Sigmoid colon (tissue), 7 donors: ENCODE data around the gene MUC5AC. TPM values are rescaled to one million over a fixed set of nuclear protein-coding genes. Genes with fewer than 3 reads are reported as not detected.

Experiments used
- DNase-seq: peaks from one replicate; pipeline ENCODE4 v3.0.0-alpha.2; 2019
- H3K27ac ChIP-seq, 4 donors: fragments of 200-600 bp; sonication (generic); one replicate each; pipeline ENCODE4 v1.5.1; 2016 to 2019; ENCODE audit warnings: mild to moderate bottlenecking in 1 of 4
- H3K27me3 ChIP-seq, 3 donors: fragments of 200-600 bp; sonication (generic); one replicate each; pipeline ENCODE4 v1.5.1; 2019; ENCODE audit warnings: mild to moderate bottlenecking in 1 of 3
- H3K36me3 ChIP-seq, 4 donors: fragments of 200-600 bp; sonication (generic); one replicate each; pipeline ENCODE4 v1.5.1; 2016 to 2019
- H3K4me1 ChIP-seq, 4 donors: fragments of 200-600 bp; sonication (generic); one replicate each; pipeline ENCODE4 v1.5.1; 2017 to 2019
- H3K4me3 ChIP-seq, 4 donors: fragments of 200-600 bp; sonication (generic); one replicate each; pipeline ENCODE4 v1.5.1; 2017 to 2019; ENCODE audit warnings: mild to moderate bottlenecking in 2 of 4, moderate library complexity in 1 of 4
- H3K9me3 ChIP-seq, 4 donors: fragments of 200-600 bp in 3 of 4; sonication (generic) in 3 of 4; one replicate each; pipeline versions ENCODE4 v1.5.1 to v1.6.1; 2013 to 2019
- EP300 ChIP-seq, 4 donors: sonication (generic); formaldehyde crosslinking; IDR thresholded peaks; one replicate each; pipeline ENCODE4 v1.6.1; 2017; ENCODE audit warnings: antibody characterized with exemption in 4 of 4
- POLR2A ChIP-seq, 2 donors: fragments of 450-650 bp; IDR thresholded peaks; one replicate each; pipeline ENCODE4 v1.6.1; 2016; ENCODE audit warnings: antibody characterized with exemption in 2 of 2, mild to moderate bottlenecking in 2 of 2, moderate library complexity in 2 of 2
- POLR2AphosphoS5 ChIP-seq, 4 donors: sonication (generic); formaldehyde crosslinking; IDR thresholded peaks; one replicate each; pipeline ENCODE4 v1.6.1; 2017; ENCODE audit warnings: antibody characterized with exemption in 4 of 4
- WGBS, 2 donors: extraction: QIAGEN DNeasy Blood & Tissue Kit; methylation state at CpG; one replicate each; pipeline ENCODE4 v1.1.7; 2013; 5-methylcytosine and 5-hydroxymethylcytosine counted together
- intact Hi-C: fragments of 100-400 bp; cut with DNase I; formaldehyde crosslinking; loops from one replicate; pipeline ENCODE4 v1.15.1; 2023
- polyA plus RNA-seq, 3 donors: library from polyadenylated mRNA; stranded (reverse); fragments of 200-250 nt; gene quantifications; one replicate each; pipeline ENCODE4 v1.2.3, GENCODE V29; 2013
- total RNA-seq, 4 donors: library from RNA; depleted of rRNA; stranded (reverse); fragments of >200 nt; gene quantifications; one replicate each; pipeline ENCODE4 v1.1.0, GENCODE V29; 2016
- TF ChIP-seq, protein P1 (sequence below), 4 experiments: fragments of 450-650 bp in 3 of 4; fragments of 200-600 bp in 1 of 4; IDR thresholded peaks; one replicate each; pipeline ENCODE4 v1.5.1; 2016 to 2019; ENCODE audit warnings: antibody characterized with exemption in 4 of 4, mild to moderate bottlenecking in 3 of 4, moderate library complexity in 2 of 4
- donor health status: healthy with polysubstance abuse.
- donor health status: Bipolar disorder and iron deficiency.
- donor health status: healthy.

Gene MUC5AC
- total and polyA plus RNA-seq, 7 donors = under 0.01 to 0.09 (median under 0.01) TPM; not detected in 4

DNA sequence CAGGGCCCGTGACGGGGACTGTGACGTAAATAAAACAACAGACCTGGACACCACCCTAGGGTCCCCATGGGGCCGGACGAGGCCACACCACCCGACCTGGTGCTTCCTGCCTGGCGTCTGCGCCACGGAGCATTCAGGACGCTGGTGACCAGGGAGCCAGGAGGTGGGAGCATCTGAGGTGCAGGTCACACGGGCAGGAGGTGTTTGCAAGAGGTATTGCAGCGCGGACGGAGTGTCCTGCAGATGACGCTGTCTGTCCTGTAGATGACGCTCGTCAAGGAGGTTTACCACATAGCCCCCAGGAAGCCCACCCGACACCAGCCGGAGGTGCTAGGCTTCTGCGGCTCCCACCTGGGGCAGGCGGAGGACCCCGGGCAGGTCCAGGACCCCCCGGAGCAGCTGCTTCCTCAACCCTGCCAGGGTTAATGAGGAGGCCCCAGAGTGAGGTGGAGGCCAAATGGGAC lies 64.1 kb downstream of the MUC5AC start:
- H3K27me3 ChIP-seq = peaks cover 7 to 84% (median 75%) of the 10 kb centered on the region in 3 donors
- H3K27ac ChIP-seq = no peak overlapping the region
- intact Hi-C loops = no loop called here
- H3K36me3 ChIP-seq = no peaks in the 10 kb centered on the region
- H3K9me3 ChIP-seq = no peaks in the 10 kb centered on the region
- peak; percentile 56 for DNase-seq
- H3K4me3 ChIP-seq = no peak overlapping the region
- no peaks in the 10 kb centered on the region for H3K4me1 ChIP-seq
- WGBS, 2 donors = 88 to 89% methylated on average over 23 of the region's 23 CpGs
- TF ChIP-seq, protein P1, sequence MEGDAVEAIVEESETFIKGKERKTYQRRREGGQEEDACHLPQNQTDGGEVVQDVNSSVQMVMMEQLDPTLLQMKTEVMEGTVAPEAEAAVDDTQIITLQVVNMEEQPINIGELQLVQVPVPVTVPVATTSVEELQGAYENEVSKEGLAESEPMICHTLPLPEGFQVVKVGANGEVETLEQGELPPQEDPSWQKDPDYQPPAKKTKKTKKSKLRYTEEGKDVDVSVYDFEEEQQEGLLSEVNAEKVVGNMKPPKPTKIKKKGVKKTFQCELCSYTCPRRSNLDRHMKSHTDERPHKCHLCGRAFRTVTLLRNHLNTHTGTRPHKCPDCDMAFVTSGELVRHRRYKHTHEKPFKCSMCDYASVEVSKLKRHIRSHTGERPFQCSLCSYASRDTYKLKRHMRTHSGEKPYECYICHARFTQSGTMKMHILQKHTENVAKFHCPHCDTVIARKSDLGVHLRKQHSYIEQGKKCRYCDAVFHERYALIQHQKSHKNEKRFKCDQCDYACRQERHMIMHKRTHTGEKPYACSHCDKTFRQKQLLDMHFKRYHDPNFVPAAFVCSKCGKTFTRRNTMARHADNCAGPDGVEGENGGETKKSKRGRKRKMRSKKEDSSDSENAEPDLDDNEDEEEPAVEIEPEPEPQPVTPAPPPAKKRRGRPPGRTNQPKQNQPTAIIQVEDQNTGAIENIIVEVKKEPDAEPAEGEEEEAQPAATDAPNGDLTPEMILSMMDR (IDR thresholded peaks at IDR 0.05) = no peak
- TF ChIP-seq EP300 (IDR thresholded peaks at IDR 0.05) (no peak), POLR2AphosphoS5 (IDR thresholded peaks at IDR 0.05) (no peak), POLR2A (IDR thresholded peaks at IDR 0.05) (no peak)

DNA sequence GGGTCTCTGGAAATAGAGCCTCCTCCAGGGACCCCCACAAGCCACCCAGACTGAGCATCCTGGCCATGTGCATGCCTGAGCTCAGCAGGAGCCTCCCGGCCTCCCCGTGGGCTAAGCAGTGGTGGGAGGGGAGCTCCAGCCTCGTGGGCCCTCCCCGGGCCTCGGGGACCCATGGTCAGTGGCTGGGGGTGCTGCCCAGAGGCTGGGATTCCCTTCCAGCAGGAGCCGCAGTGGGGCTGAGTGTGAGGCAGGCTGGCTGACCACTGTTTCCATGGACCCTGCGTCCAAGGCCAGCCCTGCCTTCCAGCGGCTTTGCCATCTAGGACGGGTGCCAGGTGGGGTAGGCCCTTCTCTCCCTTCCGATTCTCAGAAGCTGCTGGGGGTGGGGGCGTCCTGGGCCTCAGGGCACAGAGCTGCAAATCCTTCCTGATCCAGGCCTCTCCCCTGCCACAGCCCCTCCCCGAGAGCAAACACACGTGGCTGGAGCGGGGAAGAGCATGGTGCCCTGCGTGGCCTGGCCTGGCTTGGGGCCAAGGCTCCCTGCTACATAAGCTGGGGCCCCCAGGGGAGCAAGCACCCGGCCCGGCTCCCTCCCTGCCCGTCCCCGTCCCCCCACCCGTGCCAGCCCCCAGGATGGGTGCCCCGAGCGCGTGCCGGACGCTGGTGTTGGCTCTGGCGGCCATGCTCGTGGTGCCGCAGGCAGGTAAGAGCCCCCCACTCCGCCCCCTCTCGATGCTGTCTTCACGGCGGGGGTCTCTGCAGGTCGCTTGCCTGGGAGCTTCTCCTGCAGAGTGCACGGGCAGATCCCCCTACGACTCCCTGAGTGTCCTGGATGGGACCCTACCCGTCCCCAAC lies 65.0 kb downstream of the MUC5AC start, which contains the start of gene MUC5B:
MUC5B (plus strand) TSS at position 576 of the 855 bp plus-strand sequence; CDS start at position 634, 58 bp downstream.
- Histone ChIP-seq H3K4me1 (no peaks in the 10 kb centered on the region), H3K27ac (no peak within 1 kb of the TSS), H3K36me3 (no peaks in the 10 kb centered on the region), H3K4me3 (no peak within 1 kb of the TSS), H3K27me3 (peaks cover 7 to 92% (median 81%) of the 10 kb centered on the region in 3 donors), H3K9me3 (no peaks in the 10 kb centered on the region)
- intact Hi-C loops = no loop called here
- TF ChIP-seq POLR2AphosphoS5 (IDR thresholded peaks at IDR 0.05) (no peak), POLR2A (IDR thresholded peaks at IDR 0.05) (no peak), EP300 (IDR thresholded peaks at IDR 0.05) (no peak)
- TF ChIP-seq, protein P1 (IDR thresholded peaks at IDR 0.05) = no peak
- DNase-seq = peak; percentile 61
- WGBS, 2 donors = 16 to 63% methylated on average over 36 of the region's 36 CpGs

DNA sequence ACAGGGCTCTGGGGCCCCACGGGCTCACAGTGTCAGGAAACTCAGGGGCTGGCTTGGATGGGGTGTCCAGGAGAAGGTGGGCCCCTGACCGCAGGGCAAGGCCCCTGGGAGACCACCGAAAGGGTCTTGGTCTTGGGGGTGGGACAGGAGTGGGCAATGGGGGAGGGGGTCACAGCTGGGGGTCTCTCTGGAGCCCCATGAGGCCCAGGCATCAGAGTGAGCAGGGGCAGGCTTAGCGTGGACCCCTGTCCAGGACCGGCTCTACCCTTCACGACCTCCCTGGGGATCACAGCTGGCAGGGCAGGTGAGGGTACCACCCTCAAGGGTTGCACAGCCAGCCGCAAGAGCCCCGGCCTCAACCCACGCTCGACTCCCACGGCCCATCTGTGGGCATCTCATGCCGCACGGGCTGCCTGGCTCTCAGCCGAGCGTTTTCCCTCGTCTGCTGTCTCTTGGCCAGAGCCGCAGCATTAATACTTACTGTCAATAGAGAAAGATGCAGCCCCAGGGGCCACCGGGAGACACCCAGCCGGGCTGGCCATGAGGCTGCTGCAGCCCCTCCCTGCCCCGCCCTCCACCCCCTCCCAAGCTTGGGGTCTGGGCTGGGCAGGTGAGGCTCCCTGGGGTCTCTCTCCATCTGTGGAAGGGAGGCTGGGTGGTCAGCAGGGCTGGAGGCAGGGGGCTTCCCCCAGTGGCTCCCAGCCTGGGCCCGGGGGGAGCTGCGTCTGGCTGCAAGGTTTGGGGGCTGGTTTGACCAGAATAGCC lies 65.8 kb downstream of the MUC5AC start:
- peak; percentile 57 for DNase-seq
- H3K4me3 ChIP-seq = no peak overlapping the region
- WGBS, 2 donors = 15 to 64% methylated on average over 22 of the region's 22 CpGs

DNA sequence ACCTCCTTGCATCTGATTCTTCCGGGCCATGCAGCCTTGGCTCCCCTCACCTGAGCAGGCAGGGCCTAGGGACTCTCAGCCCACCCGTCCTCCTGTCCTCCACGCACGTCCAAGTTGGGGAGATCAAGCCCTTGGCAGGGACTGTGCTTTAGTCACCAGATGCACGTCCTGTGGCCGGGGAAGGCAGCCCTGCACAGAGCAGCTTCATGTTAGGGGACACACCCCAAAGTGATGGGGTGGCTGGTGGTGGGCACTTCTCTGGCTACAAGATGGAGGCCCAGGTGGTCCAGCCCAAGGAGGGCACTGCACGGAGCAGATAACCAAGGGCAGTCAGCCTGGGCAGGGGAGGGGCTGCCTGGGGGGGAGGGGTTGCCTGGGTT lies 66.3 kb downstream of the MUC5AC start:
- TF ChIP-seq, protein P1 (IDR thresholded peaks at IDR 0.05) = no peak
- DNase-seq = peak; percentile 61
- intact Hi-C loops = no loop called here
- WGBS, 2 donors = 9 to 47% methylated on average over 7 of the region's 7 CpGs
- H3K36me3 ChIP-seq = no peaks in the 10 kb centered on the region
- H3K27me3 ChIP-seq = peaks cover 7 to 99% (median 80%) of the 10 kb centered on the region in 3 donors
- H3K27ac ChIP-seq = no peak overlapping the region
- H3K4me1 ChIP-seq = no peaks in the 10 kb centered on the region
- H3K9me3 ChIP-seq = no peaks in the 10 kb centered on the region
- no peak overlapping the region for H3K4me3 ChIP-seq

More for the DNA sequence above, 65.8 kb downstream of the MUC5AC start:
- Histone ChIP-seq H3K4me1 (no peaks in the 10 kb centered on the region), H3K36me3 (no peaks in the 10 kb centered on the region), H3K27ac (no peak overlapping the region), H3K9me3 (no peaks in the 10 kb centered on the region), H3K27me3 (peaks cover 7 to 99% (median 80%) of the 10 kb centered on the region in 3 donors)
- intact Hi-C loops = no loop called here
- TF ChIP-seq POLR2AphosphoS5 (IDR thresholded peaks at IDR 0.05) (no peak), POLR2A (IDR thresholded peaks at IDR 0.05) (no peak), EP300 (IDR thresholded peaks at IDR 0.05) (no peak)
- TF ChIP-seq, protein P1 (IDR thresholded peaks at IDR 0.05) = no peak
